ENCODE results near the gene ZNF805.
A peak's percentile ranks its signal among the peaks of the same experiment; 100 is the strongest.
"Not testable (repeated sequence)": the region's sequence is repeated elsewhere in the genome, so short reads cannot be mapped to it uniquely, and the experiment has no call there.

The ZNF805 gene

GRCh38 chr19:57244513-57244912 is 4.1 kb downstream of the ZNF805 start:
- Histone ChIP-seq H3K9me3 (ENCODE audit: control insufficient read depth, insufficient read depth, low read length) (no peaks in the 10 kb centered on the region), H3K36me3 (ENCODE audit: insufficient read depth, low read length) (peaks cover 4% of the 10 kb centered on the region; the same call in 1 of the 2 replicates), H3K4me1 (ENCODE audit: insufficient read depth, low read length) (no peaks in the 10 kb centered on the region), H3K9ac (ENCODE audit: low read depth, low read length) (no peak overlapping the region)

DNA sequence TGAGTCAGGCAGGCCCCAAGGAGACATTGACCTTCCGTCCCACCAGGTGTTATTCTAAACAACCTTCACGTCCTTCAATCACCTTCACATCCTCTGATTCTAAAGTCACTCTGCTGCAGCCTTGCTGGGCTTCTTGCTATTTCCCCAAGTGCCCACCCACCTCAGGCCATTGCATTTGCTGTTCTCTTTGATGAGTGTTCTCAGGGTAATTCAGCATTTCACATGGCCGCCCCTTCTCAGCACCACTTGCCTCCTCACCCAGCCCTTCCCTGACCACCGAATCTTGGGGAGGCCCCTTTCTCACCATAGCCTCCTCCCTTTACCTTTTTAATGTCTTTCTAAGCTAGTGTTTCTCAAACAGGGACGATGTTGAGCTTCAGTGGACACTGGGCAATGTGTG is 4.6 kb downstream of the ZNF805 start:
- no peaks in the 10 kb centered on the region for H3K9me3 ChIP-seq (ENCODE audit: control insufficient read depth, insufficient read depth, low read length)
- no peaks in the 10 kb centered on the region for H3K4me1 ChIP-seq (ENCODE audit: insufficient read depth, low read length)
- H3K9ac ChIP-seq (ENCODE audit: low read depth, low read length), result no peak overlapping the region
- H3K36me3 ChIP-seq (ENCODE audit: insufficient read depth, low read length), result peaks cover 4% of the 10 kb centered on the region; the same call in 1 of the 2 replicates

- no peaks in the 10 kb centered on the region for H3K9me3 ChIP-seq (ENCODE audit: control insufficient read depth, insufficient read depth, low read length)
- H3K9ac ChIP-seq (ENCODE audit: low read depth, low read length), result no peak overlapping the region
- H3K4me1 ChIP-seq (ENCODE audit: insufficient read depth, low read length), result no peaks in the 10 kb centered on the region
- peaks cover 4% of the 10 kb centered on the region; the same call in 1 of the 2 replicates for H3K36me3 ChIP-seq (ENCODE audit: insufficient read depth, low read length)
These were observed 5.5 kb downstream of the ZNF805 start for GRCh38 chr19:57245959-57246358.

- H3K9me3 ChIP-seq (ENCODE audit: control insufficient read depth, insufficient read depth, low read length), result no peaks in the 10 kb centered on the region
- H3K9ac ChIP-seq (ENCODE audit: low read depth, low read length), result no peak overlapping the region
- no peaks in the 10 kb centered on the region for H3K4me1 ChIP-seq (ENCODE audit: insufficient read depth, low read length)
- H3K36me3 ChIP-seq (ENCODE audit: insufficient read depth, low read length), result peaks cover 18% of the 10 kb centered on the region
These were observed 8.2 kb downstream of the ZNF805 start for GRCh38 chr19:57248646-57249045.

- Histone ChIP-seq H3K9ac (ENCODE audit: low read depth, low read length) (no peak overlapping the region), H3K9me3 (ENCODE audit: control insufficient read depth, insufficient read depth, low read length) (no peaks in the 10 kb centered on the region), H3K36me3 (ENCODE audit: insufficient read depth, low read length) (peaks cover 23% of the 10 kb centered on the region), H3K4me1 (ENCODE audit: insufficient read depth, low read length) (no peaks in the 10 kb centered on the region)
These were observed 8.9 kb downstream of the ZNF805 start for GRCh38 chr19:57249329-57249728.

DNA sequence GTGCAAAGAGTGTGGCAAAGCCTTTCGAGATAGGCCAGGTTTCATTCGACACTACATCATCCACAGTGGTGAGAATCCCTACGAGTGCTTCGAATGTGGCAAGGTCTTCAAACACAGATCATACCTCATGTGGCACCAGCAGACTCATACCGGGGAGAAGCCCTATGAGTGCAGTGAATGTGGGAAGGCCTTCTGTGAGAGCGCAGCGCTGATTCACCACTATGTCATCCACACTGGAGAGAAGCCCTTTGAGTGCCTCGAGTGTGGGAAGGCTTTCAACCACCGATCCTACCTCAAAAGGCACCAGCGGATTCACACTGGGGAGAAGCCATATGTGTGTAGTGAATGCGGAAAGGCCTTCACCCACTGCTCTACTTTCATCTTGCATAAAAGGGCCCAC is 13.3 kb downstream of the ZNF805 start:
- H3K9ac ChIP-seq (ENCODE audit: low read depth, low read length); H3K9me3 ChIP-seq (ENCODE audit: control insufficient read depth, insufficient read depth, low read length); H3K4me1 ChIP-seq (ENCODE audit: insufficient read depth, low read length): not testable (repeated sequence)
- peaks cover 24% of the 10 kb centered on the region for H3K36me3 ChIP-seq (ENCODE audit: insufficient read depth, low read length)

DNA sequence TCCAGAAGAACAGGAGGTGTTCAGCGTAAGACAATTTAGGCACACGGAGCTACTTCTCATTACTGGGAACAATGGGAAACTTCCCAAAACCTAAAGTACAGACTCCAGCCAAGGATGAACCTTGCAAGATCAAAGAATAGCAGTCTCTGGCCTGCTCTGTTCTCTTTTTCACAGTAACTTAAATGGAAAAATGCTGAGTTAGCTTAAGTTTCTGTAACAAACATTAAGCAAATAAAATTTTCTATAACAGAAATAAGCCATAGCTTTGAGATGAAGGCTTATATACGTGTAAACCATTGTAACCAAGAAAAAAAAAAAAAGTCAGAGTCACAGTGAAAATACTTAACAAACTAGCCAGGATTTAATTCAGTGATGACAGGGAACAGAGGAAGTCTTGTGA is 21.6 kb downstream of the ZNF805 start:
- no peaks in the 10 kb centered on the region for H3K9me3 ChIP-seq (ENCODE audit: control insufficient read depth, insufficient read depth, low read length)
- peaks cover 9% of the 10 kb centered on the region for H3K4me1 ChIP-seq (ENCODE audit: insufficient read depth, low read length)
- H3K36me3 ChIP-seq (ENCODE audit: insufficient read depth, low read length), result no peaks in the 10 kb centered on the region
- H3K9ac ChIP-seq (ENCODE audit: low read depth, low read length), result no peak overlapping the region

GRCh38 chr19:57263244-57263741 is 22.9 kb downstream of the ZNF805 start:
- Histone ChIP-seq H3K9ac (ENCODE audit: low read depth, low read length) (no peak overlapping the region), H3K4me1 (ENCODE audit: insufficient read depth, low read length) (peaks cover 13% of the 10 kb centered on the region), H3K36me3 (ENCODE audit: insufficient read depth, low read length) (no peaks in the 10 kb centered on the region), H3K9me3 (ENCODE audit: control insufficient read depth, insufficient read depth, low read length) (no peaks in the 10 kb centered on the region)

- H3K4me1 ChIP-seq (ENCODE audit: insufficient read depth, low read length), result peaks cover 20% of the 10 kb centered on the region
- H3K36me3 ChIP-seq (ENCODE audit: insufficient read depth, low read length), result no peaks in the 10 kb centered on the region
- H3K9ac ChIP-seq (ENCODE audit: low read depth, low read length), result no peak overlapping the region
- H3K9me3 ChIP-seq (ENCODE audit: control insufficient read depth, insufficient read depth, low read length), result no peaks in the 10 kb centered on the region
These were observed 26.9 kb downstream of the ZNF805 start for GRCh38 chr19:57267291-57267690.

DNA sequence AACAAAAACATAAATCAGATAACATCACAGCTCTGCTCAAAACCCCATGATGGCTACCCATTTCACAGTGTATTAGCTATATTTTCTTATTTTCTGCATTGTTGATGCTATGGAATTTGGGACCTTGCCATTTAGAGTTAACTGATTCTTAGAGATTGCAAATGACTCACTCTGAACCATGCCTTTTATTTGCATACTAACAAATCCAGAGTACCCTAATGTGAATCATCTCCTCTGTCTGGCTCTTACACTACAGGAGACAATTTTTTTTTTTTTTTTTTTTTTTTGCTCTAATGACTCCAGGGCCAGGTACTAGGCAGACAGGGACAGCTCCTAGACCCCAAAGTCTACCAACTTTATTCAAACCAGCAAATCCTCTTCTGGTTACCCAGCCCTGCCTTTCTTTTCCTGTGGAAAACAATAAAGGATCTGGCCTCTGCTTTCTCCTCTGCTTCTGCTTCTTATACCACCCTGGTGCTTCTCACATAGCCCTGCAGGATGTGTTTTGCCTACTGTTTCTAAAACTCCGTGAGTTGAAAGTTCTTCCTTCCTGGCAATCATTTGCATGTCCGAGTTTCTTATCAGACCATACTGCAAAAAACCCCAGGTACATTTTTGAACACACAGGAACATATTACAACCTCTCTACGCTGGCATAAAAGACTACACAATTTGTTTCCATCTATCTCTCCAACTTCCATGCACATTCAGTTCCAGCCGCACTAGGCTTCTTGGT is 29.3 kb downstream of the ZNF805 start:
- H3K4me1 ChIP-seq (ENCODE audit: insufficient read depth, low read length), result peaks cover 11% of the 10 kb centered on the region
- no peaks in the 10 kb centered on the region for H3K36me3 ChIP-seq (ENCODE audit: insufficient read depth, low read length)
- no peaks in the 10 kb centered on the region; the same call in 1 of the 2 replicates for H3K9me3 ChIP-seq (ENCODE audit: control insufficient read depth, insufficient read depth, low read length)
- no peak overlapping the region for H3K9ac ChIP-seq (ENCODE audit: low read depth, low read length)

DNA sequence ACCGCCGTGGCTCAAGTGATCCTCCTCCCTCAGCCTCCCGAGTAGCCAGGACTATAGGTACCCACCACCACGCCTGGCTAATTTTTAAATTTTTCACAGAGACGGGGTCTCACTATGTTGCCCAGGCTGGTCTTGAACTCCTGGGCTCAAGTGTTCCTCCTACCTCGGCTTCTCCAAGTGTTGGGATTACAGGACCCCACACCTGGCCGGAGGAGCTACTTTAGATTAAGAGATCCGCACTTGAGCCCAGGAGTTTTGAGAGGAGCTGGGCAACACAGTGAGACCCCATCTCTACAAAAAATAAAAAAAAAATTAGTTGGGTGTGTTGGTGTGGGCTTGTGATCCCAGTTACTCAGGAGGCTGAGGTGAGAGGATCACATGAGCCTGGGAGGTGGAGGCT is 30.8 kb downstream of the ZNF805 start:
- Histone ChIP-seq H3K36me3 (ENCODE audit: insufficient read depth, low read length) (no peaks in the 10 kb centered on the region), H3K9ac (ENCODE audit: low read depth, low read length) (no peak overlapping the region), H3K9me3 (ENCODE audit: control insufficient read depth, insufficient read depth, low read length) (no peaks in the 10 kb centered on the region; the same call in 1 of the 2 replicates), H3K4me1 (ENCODE audit: insufficient read depth, low read length) (peaks cover 11% of the 10 kb centered on the region)

DNA sequence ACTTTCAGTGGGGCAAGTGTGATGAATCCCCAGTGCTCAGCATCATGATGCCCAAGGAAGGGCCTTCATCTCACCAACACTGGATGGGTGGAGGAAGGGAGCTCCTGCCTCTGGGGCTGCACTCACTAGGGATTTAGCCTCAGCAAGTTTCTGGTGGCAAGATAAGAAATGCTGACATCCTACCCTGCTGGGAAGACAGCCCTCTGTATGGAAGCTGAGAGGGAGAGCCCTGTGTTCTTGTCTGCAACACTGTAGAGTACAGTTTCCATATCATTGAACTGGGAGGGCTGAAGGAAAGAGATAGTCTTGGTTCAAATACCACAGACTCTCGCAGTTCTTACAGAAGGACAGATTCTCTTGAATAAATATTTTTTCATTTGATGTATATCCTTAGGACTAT is 32.6 kb downstream of the ZNF805 start:
- peaks cover 6% of the 10 kb centered on the region; the same call in 1 of the 2 replicates for H3K4me1 ChIP-seq (ENCODE audit: insufficient read depth, low read length)
- no peaks in the 10 kb centered on the region; the same call in 1 of the 2 replicates for H3K9me3 ChIP-seq (ENCODE audit: control insufficient read depth, insufficient read depth, low read length)
- no peaks in the 10 kb centered on the region for H3K36me3 ChIP-seq (ENCODE audit: insufficient read depth, low read length)
- no peak overlapping the region for H3K9ac ChIP-seq (ENCODE audit: low read depth, low read length)

DNA sequence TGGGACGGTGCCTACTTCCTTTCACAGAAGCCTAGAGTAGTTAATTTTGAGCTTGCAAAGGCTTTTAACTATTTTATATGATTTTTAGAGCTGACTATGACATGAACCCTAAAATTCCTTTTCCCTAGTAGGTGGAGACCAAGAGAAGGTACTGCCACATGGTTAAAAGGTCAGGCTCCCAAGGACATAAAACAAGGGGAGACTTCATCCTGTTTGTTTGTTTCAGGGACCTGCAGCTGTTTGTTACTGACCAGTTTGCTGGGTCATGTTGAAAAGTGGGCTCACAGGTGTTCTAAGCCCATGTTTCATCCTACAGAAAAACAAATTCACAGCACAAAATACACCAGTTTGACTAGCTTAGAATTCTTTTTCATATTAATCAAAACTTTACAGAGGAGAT is 36.0 kb downstream of the ZNF805 start:
- no peaks in the 10 kb centered on the region; the same call in 1 of the 2 replicates for H3K9me3 ChIP-seq (ENCODE audit: control insufficient read depth, insufficient read depth, low read length)
- no peaks in the 10 kb centered on the region for H3K4me1 ChIP-seq (ENCODE audit: insufficient read depth, low read length)
- H3K9ac ChIP-seq (ENCODE audit: low read depth, low read length), result no peak overlapping the region
- H3K36me3 ChIP-seq (ENCODE audit: insufficient read depth, low read length), result no peaks in the 10 kb centered on the region

DNA sequence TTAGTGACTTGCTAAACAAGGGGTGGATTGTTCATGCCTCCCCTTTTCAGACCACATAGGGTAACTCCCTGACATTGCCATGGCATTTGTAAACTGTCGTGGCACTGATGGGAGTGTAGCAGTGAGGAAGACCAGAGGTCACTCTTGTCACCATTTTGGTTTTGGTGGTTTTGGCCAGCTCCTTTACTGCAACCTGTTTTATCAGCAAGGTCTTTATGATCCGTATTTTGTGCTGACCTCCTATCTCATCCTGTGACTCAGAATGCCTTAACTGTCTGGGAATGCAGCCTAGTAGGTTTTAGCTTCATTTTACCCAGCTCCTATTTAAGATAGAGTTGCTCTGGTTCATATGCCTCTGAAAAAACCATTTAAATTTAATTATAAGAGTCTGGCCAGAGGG is 38.0 kb downstream of the ZNF805 start:
- not testable (repeated sequence) for H3K4me1 ChIP-seq (ENCODE audit: insufficient read depth, low read length); H3K9ac ChIP-seq (ENCODE audit: low read depth, low read length); H3K9me3 ChIP-seq (ENCODE audit: control insufficient read depth, insufficient read depth, low read length); H3K36me3 ChIP-seq (ENCODE audit: insufficient read depth, low read length)

- H3K9me3 ChIP-seq (ENCODE audit: control insufficient read depth, insufficient read depth, low read length), result no peaks in the 10 kb centered on the region
- peak overlapping the region; percentile 99 for H3K9ac ChIP-seq (ENCODE audit: low read depth, low read length)
- peaks cover 10% of the 10 kb centered on the region; the same call in 1 of the 2 replicates for H3K4me1 ChIP-seq (ENCODE audit: insufficient read depth, low read length)
- peaks cover 4% of the 10 kb centered on the region; the same call in 1 of the 2 replicates for H3K36me3 ChIP-seq (ENCODE audit: insufficient read depth, low read length)
These were observed 39.2 kb downstream of the ZNF805 start for GRCh38 chr19:57279418-57280164.
